ENCODE measurements around the gene TTC9C.

- TF ChIP-seq CTCF (IDR thresholded peaks at IDR 0.05) = no peak
- TF ChIP-seq POLR2A (IDR thresholded peaks at IDR 0.05) = no peak
Measured at GRCh38 chr11:62774407-62774806, 46.1 kb downstream of the TTC9C start.

Measured in breast epithelium (tissue), 3 donors.